ENCODE results near the gene NODAL. TPM values are rescaled to one million over a fixed set of nuclear protein-coding genes. Genes with fewer than 3 reads are reported as not detected.

Gene NODAL
- total RNA-seq, 1 donor from 2014 or later = 4.6 TPM

DNA sequence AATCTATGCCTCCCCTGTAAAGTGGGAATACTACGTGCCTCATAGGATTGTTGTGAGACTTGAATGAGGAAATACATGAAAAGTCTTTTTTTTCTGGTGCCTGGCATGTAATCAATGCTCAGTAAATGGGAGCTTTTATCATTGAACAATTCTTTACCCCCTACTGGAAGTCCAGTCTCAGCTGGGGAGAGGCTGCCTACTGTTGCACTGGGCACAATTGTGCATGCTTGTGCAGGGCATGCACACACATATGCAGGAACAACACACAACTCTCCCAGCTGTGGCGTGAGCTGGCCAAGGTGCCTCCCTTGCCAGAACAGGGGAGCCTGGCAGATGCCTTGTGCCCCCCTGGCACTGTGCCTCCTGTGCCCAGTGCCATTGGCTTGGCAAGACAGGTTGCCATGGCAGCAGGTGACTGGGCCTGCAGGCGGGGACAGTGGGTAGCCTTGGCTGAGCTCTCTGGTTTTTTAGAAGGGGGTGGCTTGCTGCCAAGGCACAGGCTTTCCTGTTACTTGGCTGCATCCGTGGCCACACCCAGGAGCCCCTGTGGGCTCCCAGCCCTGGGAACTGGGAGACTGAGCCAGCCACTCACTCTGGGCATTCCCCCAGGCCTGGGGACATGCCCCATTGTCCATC, 21.0 kb upstream of the NODAL start:
- DNase-seq (ENCODE audit: low spot score) = no peak

GRCh38 chr10:70461397-70462348, 20.2 kb upstream of the NODAL start:
- DNase-seq (ENCODE audit: low spot score) = peak; percentile 55

DNA sequence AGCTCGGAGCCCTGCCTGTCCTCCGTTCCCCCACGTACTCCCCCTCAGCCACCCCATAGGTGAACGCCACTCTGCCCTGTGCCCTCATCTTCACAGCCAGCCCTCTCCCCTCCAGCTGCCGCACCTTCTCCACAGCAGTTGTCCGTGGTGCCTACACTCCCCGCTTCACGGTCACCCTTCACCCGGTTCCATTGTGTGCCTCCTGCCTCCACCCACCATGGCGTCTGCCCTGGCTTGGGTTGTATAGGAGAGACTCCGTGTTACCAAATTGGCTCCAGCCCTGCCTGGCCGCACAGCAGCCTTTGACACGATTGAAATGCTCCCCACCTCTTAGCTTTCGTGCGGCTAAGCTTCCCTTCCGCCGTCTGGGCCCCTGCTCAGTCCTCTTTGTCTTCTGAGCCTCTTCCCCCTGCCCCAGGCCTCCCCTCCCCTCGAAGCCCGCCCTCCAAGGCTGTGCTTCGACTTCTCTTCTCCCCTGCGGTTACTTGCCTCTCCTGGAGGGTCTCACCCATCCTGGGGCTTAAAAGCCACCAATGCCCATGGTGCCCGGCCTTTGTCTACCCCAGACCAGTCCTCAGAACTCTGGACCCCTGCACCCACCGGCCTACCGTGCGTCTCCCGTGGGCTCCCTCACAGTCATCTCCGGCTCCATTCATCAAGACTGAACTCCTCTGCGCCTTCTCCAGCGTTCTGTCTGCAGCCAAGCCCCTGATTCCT, 18.5 kb upstream of the NODAL start:
- DNase-seq (ENCODE audit: low spot score) = no peak

DNA sequence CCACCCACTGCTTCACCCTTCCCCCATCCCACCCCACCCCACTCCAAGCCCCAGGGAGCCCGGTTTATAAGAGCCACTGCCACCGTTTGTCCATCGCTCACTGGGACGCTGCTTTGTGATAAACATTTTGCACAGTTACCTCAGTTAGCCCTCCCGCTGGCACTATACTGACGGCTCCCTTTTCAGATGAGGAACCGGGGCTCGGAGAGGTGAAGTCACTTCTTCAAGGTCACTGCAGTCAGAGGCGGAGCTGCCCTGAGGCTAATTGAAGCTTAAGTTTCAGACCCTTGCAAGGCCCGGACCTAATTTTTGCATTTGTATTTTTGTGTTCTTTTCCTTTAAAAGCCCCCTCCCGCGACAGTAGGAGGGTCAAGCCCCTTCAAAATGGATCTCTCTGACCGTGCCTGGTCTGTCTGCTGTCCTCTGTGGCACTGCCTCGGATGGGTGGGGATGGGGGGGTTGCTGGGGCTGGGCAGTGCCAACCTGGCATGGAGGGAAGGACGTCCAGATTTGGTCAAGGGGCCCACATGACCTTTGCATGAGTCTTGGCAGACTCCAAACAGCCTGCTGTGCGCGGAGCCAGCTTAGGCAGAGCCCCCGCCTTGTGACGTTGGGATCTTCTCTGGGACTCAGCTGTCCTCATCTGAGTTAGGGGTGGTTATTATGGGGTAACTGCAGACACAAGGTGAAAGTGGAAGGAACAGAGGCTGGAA, 17.7 kb upstream of the NODAL start:
- DNase-seq (ENCODE audit: low spot score) = no peak

- DNase-seq (ENCODE audit: low spot score) = peak; percentile 71
These were observed 17.0 kb upstream of the NODAL start for GRCh38 chr10:70458329-70459060.

DNA sequence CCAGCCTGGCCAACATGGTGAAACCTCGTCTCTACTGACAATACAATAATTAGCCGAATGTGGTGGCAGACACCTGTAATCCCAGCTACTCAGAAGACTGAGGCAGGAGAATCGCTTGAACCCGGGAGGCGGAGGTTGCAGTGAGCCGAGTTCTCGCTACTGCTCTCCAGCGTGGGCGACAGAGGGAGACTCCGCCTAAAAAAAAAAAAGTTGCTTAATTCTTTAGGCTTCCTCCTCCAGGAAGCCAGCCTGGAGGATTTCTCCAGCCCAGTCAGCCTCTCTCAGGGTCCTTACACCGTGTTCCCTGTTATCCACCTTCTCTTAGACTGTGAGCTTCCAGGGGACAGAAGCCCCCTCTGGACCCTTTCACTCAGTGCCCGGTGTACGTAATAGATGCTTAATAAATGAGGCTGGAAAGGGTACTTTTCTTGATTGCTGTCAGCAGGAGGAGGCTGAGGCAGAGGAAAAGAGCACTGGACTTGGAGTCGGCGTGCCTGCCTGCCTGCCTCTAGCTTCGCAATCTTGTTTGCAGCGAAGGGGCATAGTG, 16.4 kb upstream of the NODAL start:
- DNase-seq (ENCODE audit: low spot score) = no peak

DNA sequence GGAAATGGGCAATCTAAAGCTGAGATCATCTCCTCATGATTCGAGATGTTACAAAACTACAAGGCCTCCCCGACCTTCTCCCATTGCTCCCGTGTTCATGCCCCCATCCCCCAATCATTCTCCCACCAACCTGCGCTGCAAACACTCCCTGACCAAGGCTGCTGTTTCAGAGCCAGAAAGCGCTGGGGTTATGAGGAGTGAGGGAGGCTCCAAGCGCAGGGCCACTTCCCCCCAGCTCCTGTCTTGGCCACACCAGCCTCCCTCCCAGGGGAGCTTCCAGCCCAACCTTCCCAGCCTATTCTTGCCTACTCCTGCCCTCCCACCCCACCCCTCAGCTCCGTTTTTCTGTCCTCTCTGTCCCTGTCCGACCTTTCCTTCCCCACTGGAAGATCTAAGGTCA, 14.7 kb upstream of the NODAL start:
- no peak for DNase-seq (ENCODE audit: low spot score)

- DNase-seq (ENCODE audit: low spot score) = no peak
These were observed 13.7 kb upstream of the NODAL start for GRCh38 chr10:70455213-70455630.

- DNase-seq (ENCODE audit: low spot score) = no peak
These were observed 6.8 kb upstream of the NODAL start for GRCh38 chr10:70448236-70448635.

GRCh38 chr10:70445718-70446657, 4.5 kb upstream of the NODAL start:
- peak; percentile 94 for DNase-seq (ENCODE audit: low spot score)

- no peak for DNase-seq (ENCODE audit: low spot score)
These were observed 3.3 kb upstream of the NODAL start for GRCh38 chr10:70444744-70445143.

- no peak for DNase-seq (ENCODE audit: low spot score)
These were observed 979 bp upstream of the NODAL start for GRCh38 chr10:70442332-70442988.

- no peak for DNase-seq (ENCODE audit: low spot score)
These were observed 421 bp upstream of the NODAL start for GRCh38 chr10:70441895-70442309.

GRCh38 chr10:70440296-70441160, 953 bp downstream of the NODAL start:
- no peak for DNase-seq (ENCODE audit: low spot score)

DNA sequence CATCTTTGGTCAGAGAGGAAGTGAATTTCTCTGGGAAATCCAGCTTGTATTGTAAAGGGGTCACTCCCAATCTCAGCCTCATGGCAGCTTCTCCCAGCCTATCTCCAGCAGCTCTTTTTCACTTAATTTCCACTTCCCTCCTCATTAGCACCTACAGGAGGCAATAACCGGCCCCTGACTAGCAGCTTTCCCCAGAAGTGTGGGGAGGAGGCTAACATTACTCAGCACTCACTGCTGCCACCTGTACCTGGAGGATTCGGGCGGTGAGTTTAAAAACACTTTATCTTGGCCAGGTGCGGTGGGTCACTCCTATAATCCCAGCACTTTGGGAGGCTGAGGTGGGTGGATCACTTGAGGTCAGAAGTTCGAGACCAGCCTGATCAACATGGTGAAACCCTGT, 3.8 kb downstream of the NODAL start:
- no peak for DNase-seq (ENCODE audit: low spot score)

DNA sequence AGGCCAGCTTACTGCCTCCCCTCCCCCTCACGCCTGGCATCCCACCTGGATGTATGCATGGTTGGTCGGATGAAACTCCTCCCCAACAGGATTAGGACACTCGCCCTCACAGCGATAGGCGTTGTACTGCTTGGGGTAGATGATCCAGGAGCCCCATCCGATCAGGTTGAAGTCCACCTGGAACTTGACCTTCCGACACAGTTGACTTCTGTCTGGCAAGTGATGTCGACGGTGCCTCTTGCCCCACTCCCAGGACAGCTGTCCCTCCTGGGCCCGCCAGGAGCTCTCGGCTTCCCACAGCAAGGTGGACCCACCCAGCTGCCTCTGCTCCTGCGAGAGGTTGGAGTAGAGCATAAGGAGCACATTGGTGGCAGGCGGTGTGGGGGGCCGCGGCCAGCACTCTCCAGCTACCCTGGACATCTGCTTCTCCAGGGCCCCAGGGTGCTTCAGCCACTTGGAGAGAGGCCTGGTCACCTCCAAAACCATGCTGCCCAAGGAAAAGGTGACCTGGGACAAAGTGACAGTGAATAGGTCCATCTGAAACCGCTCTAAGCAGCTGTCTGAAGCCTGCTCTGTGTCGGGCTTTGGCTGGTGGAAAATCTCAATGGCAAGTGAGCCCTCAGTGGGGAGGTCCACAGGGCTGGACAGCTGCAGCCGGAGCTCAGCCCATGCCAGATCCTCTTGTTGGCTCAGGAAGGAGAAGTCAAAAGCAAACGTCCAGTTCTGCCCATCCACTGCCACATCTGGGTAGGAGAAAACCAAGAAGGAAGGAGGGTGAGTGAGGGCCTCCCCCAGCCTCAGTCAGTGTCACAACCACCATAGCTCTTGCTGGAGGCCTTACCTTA, 6.0 kb downstream of the NODAL start:
- no peak for DNase-seq (ENCODE audit: low spot score)
